Hepatocyte (in vitro differentiated cells): ENCODE data around the gene CCDC68. TPM values are rescaled to one million over a fixed set of nuclear protein-coding genes. Genes with fewer than 3 reads are reported as not detected.

Experiments used
- DNase-seq: peaks from one replicate; pipeline ENCODE4 v3.0.0-alpha.2; 2016; ENCODE audit warnings: low spot score
- H2AFZ ChIP-seq: fragments of 200-600 bp; sonication (generic); 2 replicates; pipeline ENCODE4 v1.6.0; 2016; ENCODE audit warnings: antibody characterized with exemption, mild to moderate bottlenecking
- H3K27ac ChIP-seq: fragments of 200-600 bp; sonication (generic); 2 replicates; pipeline ENCODE4 v1.5.1; 2016; ENCODE audit warnings: mild to moderate bottlenecking
- H3K27me3 ChIP-seq: fragments of 200-600 bp; sonication (generic); 2 replicates; pipeline ENCODE4 v1.6.1; 2016
- H3K36me3 ChIP-seq: fragments of 200-600 bp; sonication (generic); replicated peaks from 2 replicates; pipeline ENCODE4 v1.5.1; 2016; ENCODE audit warnings: low read depth; ENCODE audit not compliant: insufficient read depth
- H3K4me1 ChIP-seq: fragments of 200-600 bp; sonication (generic); 2 replicates; pipeline ENCODE4 v1.5.1; 2016; ENCODE audit warnings: mild to moderate bottlenecking, moderate library complexity; ENCODE audit not compliant: insufficient read depth
- H3K4me2 ChIP-seq: fragments of 200-600 bp; sonication (generic); 2 replicates; pipeline ENCODE4 v1.6.0; 2016
- H3K4me3 ChIP-seq: fragments of 200-600 bp; sonication (generic); 2 replicates; pipeline ENCODE4 v1.5.1; 2016; ENCODE audit warnings: mild to moderate bottlenecking
- H3K79me2 ChIP-seq: fragments of 200-600 bp; sonication (generic); 2 replicates; pipeline ENCODE4 v1.6.0; 2017; ENCODE audit warnings: mild to moderate bottlenecking
- H3K9me2 ChIP-seq: fragments of 200-600 bp; sonication (generic); replicated peaks from 2 replicates; pipeline ENCODE4 v1.6.0; 2017; ENCODE audit warnings: mild to moderate bottlenecking; ENCODE audit not compliant: insufficient read depth
- H3K9me3 ChIP-seq: fragments of 200-600 bp; sonication (generic); 2 replicates; pipeline ENCODE4 v1.5.1; 2016; ENCODE audit warnings: low read depth, mild to moderate bottlenecking
- H4K20me1 ChIP-seq: fragments of 200-600 bp; sonication (generic); 2 replicates; pipeline ENCODE4 v1.6.0; 2016; ENCODE audit warnings: mild to moderate bottlenecking; ENCODE audit not compliant: insufficient read depth, poor library complexity, severe bottlenecking
- CTCF ChIP-seq: fragments of 200-600 bp; sonication (generic); IDR thresholded peaks from 2 replicates; pipeline ENCODE4 v1.5.1; 2016; ENCODE audit warnings: antibody characterized with exemption, mild to moderate bottlenecking; ENCODE audit not compliant: poor library complexity
- EZH2 ChIP-seq: fragments of 200-600 bp; sonication (generic); IDR thresholded peaks from 2 replicates; pipeline ENCODE4 v1.6.1; 2016; ENCODE audit warnings: antibody characterized with exemption, mild to moderate bottlenecking, borderline replicate concordance
- EZH2phosphoT487 ChIP-seq: fragments of 200-600 bp; sonication (generic); IDR thresholded peaks from one replicate; pipeline ENCODE4 v1.6.1; 2018; ENCODE audit warnings: antibody characterized with exemption, mild to moderate bottlenecking, low read depth, moderate library complexity; ENCODE audit not compliant: unreplicated experiment, severe bottlenecking
- WGBS: methylation state at CpG from one replicate; pipeline ENCODE4 v1.1.6; 2016; ENCODE audit warnings: low lambda C conversion rate; ENCODE audit errors: missing lambda C conversion rate; 5-methylcytosine and 5-hydroxymethylcytosine counted together
- polyA plus RNA-seq: library from polyadenylated mRNA; unstranded; fragments of >200 nt; fragmentation: Nextera tagmentation; extraction: Ambion mirVana; gene quantifications from 2 replicates; pipeline ENCODE4 v1.2.1, GENCODE V29; 2016
- total RNA-seq: library from RNA; depleted of rRNA; stranded (reverse); fragments of >200 nt; gene quantifications from 2 replicates; pipeline ENCODE4 v1.2.3, GENCODE V29; 2014

The CCDC68 gene
- total and polyA plus RNA-seq, 2 experiments from 2014 or later: 6.7 to 13.0 TPM

GRCh38 chr18:54852780-54853675 lies 106.2 kb downstream of the CCDC68 start:
- DNase-seq: no peak
- H3K27me3 ChIP-seq: no peaks in the 10 kb centered on the region
- no peak overlapping the region for H2AFZ ChIP-seq
- no peaks in the 10 kb centered on the region for H3K9me2 ChIP-seq
- H4K20me1 ChIP-seq: no peaks in the 10 kb centered on the region
- no peaks in the 10 kb centered on the region for H3K79me2 ChIP-seq
- no peak overlapping the region for H3K27ac ChIP-seq
- H3K4me1 ChIP-seq: no peaks in the 10 kb centered on the region
- H3K4me3 ChIP-seq: no peak overlapping the region
- H3K36me3 ChIP-seq: no peaks in the 10 kb centered on the region
- H3K4me2 ChIP-seq: no peak overlapping the region
- H3K9me3 ChIP-seq: no peaks in the 10 kb centered on the region
- TF ChIP-seq CTCF: no peak
- no peak for TF ChIP-seq EZH2phosphoT487
- no peak for TF ChIP-seq EZH2
- 87% methylated on average over 6 of the region's 6 CpGs for WGBS

Other genes starting within 250 kb of the CCDC68 start
- 11.9 and 13.1 TPM in 2 replicates for gene RAB27B, start 131.0 kb downstream of the CCDC68 start, total RNA-seq
- 4.5 and 5.2 TPM in 2 replicates for gene RAB27B, start 131.0 kb downstream of the CCDC68 start, polyA plus RNA-seq